Neural progenitor cell (in vitro differentiated cells): ENCODE measurements around the gene ZNF552. TPM values are rescaled to one million over a fixed set of nuclear protein-coding genes. Genes with fewer than 3 reads are reported as not detected.
"Not testable (repeated sequence)": the region's sequence is repeated elsewhere in the genome, so short reads cannot be mapped to it uniquely, and the experiment has no call there.

Experiments
- DNase-seq: peaks from one replicate; pipeline ENCODE4 v3.0.0-alpha.2; 2016; ENCODE audit warnings: low spot score
- H2AFZ ChIP-seq: fragments of 200-600 bp; sonication (generic); replicated peaks from 2 replicates; pipeline ENCODE4 v1.6.1; 2016; ENCODE audit warnings: antibody characterized with exemption
- H3F3A ChIP-seq: fragments of 200-600 bp; sonication (generic); 2 replicates; pipeline ENCODE4 v1.6.1; 2016; ENCODE audit warnings: antibody characterized with exemption, low read depth
- H3K27ac ChIP-seq: fragments of 200-600 bp; sonication (generic); 2 replicates; pipeline ENCODE4 v1.5.1; 2016; ENCODE audit warnings: mild to moderate bottlenecking
- H3K27me3 ChIP-seq: fragments of 200-600 bp; sonication (generic); 2 replicates; pipeline ENCODE4 v1.6.1; 2016; ENCODE audit warnings: mild to moderate bottlenecking, moderate library complexity
- H3K36me3 ChIP-seq: fragments of 200-600 bp; sonication (generic); 2 replicates; pipeline ENCODE4 v1.5.1; 2016
- H3K4me1 ChIP-seq: fragments of 200-600 bp; sonication (generic); 2 replicates; pipeline ENCODE4 v1.6.1; 2016; ENCODE audit warnings: mixed run types
- H3K4me2 ChIP-seq: fragments of 200-600 bp; sonication (generic); 2 replicates; pipeline ENCODE4 v1.6.1; 2016
- H3K4me3 ChIP-seq: fragments of 200-600 bp; sonication (generic); 2 replicates; pipeline ENCODE4 v1.5.1; 2016
- H3K79me2 ChIP-seq: fragments of 200-600 bp; sonication (generic); 2 replicates; pipeline ENCODE4 v1.6.1; 2016; ENCODE audit warnings: low read depth
- H3K9ac ChIP-seq: fragments of 200-600 bp; sonication (generic); 2 replicates; pipeline ENCODE4 v1.6.1; 2016
- H3K9me3 ChIP-seq: fragments of 200-600 bp; sonication (generic); 2 replicates; pipeline ENCODE4 v1.5.1; 2016; ENCODE audit warnings: low read depth
- H4K20me1 ChIP-seq: fragments of 200-600 bp; sonication (generic); 2 replicates; pipeline ENCODE4 v1.6.1; 2016; ENCODE audit warnings: low read depth
- H3K27ac Mint-ChIP-seq: 3 replicates; pipeline ENCODE4 v1.8.0; 2021; ENCODE audit warnings: mixed read lengths
- H3K27me3 Mint-ChIP-seq: 2 replicates; pipeline ENCODE4 v1.8.0; 2022; ENCODE audit warnings: low read depth, mild to moderate bottlenecking, inconsistent platforms, moderate library complexity, mixed read lengths; ENCODE audit not compliant: insufficient read depth
- H3K36me3 Mint-ChIP-seq: 3 replicates; pipeline ENCODE4 v1.8.0; 2021; ENCODE audit warnings: mixed read lengths
- H3K4me1 Mint-ChIP-seq: 3 replicates; pipeline ENCODE4 v1.8.0; 2021; ENCODE audit warnings: mixed read lengths
- H3K4me3 Mint-ChIP-seq: 3 replicates; pipeline ENCODE4 v1.8.0; 2021; ENCODE audit warnings: mild to moderate bottlenecking, moderate library complexity, mixed read lengths
- H3K9me3 Mint-ChIP-seq: 3 replicates; pipeline ENCODE4 v1.8.0; 2020; ENCODE audit warnings: mixed read lengths
- EZH2 ChIP-seq: fragments of 200-600 bp; sonication (generic); IDR thresholded peaks from 2 replicates; pipeline ENCODE4 v1.6.1; 2017; ENCODE audit warnings: antibody characterized with exemption, mild to moderate bottlenecking, moderate library complexity
- EZH2phosphoT487 ChIP-seq: fragments of 200-600 bp; sonication (generic); IDR thresholded peaks from 2 replicates; pipeline ENCODE4 v1.6.1; 2017; ENCODE audit warnings: antibody characterized with exemption
- total RNA-seq: library from RNA; depleted of rRNA; stranded (reverse); fragments of >200 nt; gene quantifications from 2 replicates; pipeline ENCODE4 v1.2.3, GENCODE V29; 2015; ENCODE audit warnings: low replicate concordance
- TF ChIP-seq, protein P1 (sequence below): fragments of 200-600 bp; sonication (generic); IDR thresholded peaks from 2 replicates; pipeline ENCODE4 v1.5.1; 2017; ENCODE audit warnings: antibody characterized with exemption, mild to moderate bottlenecking

The ZNF552 gene
- 5.5 and 11.3 TPM in 2 replicates for total RNA-seq

DNA sequence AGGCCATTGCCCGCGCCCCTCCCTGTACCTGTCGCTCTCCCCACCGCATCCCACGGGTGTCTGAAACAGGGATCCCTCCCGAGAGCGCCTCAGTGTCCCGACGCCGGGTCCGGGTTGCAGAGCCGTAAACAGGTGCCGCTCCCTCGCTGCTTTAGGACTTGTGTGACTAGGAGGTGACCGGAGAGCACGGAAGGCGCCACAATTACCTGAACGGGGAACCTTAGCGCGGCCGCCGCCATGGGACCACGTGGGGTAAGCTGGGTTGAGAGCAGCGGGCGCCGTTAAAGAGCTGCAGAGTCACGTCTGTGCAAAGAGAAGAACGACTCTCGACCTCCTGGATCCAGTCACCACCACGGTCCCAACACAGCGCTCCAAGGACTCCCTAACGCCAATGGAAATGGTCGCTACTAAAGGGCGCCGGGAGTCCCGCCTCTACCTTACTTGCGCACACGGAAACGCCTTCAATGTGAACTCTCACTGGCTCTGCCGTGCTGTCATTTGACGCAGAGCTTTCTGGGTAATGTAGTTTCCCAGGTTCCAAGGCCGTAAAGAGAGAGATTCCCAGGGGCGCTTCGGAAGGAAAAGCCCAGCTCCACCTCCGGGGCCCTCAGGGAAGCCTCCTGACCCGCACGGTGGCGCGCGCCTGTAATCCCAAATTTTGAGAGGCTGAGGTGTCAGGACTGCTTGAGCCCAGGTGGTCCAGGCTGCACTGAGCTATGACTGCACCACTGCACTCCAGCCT lies at the start of gene ZNF552:
Gene ZNF552, minus strand, starts transcription at position 409 of the 742 bp plus-strand sequence. Its CDS starts 170 bp downstream, at position 239.
- H3K4me1 Mint-ChIP-seq: peaks cover 24% of the 10 kb centered on the region
- no peaks in the 10 kb centered on the region for H3K27me3 Mint-ChIP-seq
- H4K20me1 ChIP-seq: peaks cover 14% of the 10 kb centered on the region

DNA sequence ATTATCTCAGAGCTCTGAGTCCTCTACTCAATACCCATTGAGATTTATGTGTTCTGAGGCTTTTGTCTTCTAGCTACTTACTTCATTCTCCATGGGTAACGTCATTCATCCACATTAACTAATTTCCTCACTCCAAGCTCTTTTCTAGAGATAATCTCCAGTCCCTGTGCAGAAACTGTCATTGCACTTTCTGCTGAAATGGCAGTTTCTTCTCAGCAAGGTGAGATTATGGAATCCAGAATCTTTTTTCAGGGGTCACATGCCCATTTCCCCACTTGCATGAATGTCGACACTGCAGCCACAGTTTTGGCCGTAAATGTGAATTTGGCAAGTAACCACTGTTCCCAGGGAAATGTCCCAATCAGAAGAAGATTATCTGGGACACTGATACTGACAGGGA lies 47.6 kb upstream of the ZNF552 start:
- not testable (repeated sequence) for H3K4me1 ChIP-seq, H4K20me1 ChIP-seq, H3K27ac Mint-ChIP-seq, H3K27ac ChIP-seq, H3K27me3 Mint-ChIP-seq, H2AFZ ChIP-seq, H3K9ac ChIP-seq, H3K9me3 ChIP-seq, H3K4me3 Mint-ChIP-seq, H3K4me1 Mint-ChIP-seq, DNase-seq, H3K27me3 ChIP-seq, H3K4me2 ChIP-seq, H3K4me3 ChIP-seq
- Histone ChIP-seq H3K36me3 (peaks cover 10% of the 10 kb centered on the region), H3F3A (peaks cover 39% of the 10 kb centered on the region), H3K79me2 (peaks cover 62% of the 10 kb centered on the region)
- Mint-ChIP-seq H3K9me3 (peaks cover 74% of the 10 kb centered on the region), H3K36me3 (peaks cover 85% of the 10 kb centered on the region)

More for the DNA sequence above, at the start of gene ZNF552:
- H3K9ac ChIP-seq: peak within 1 kb of the TSS; percentile 77
- H3K4me1 ChIP-seq: no peaks in the 10 kb centered on the region
- peaks cover 11% of the 10 kb centered on the region for H3F3A ChIP-seq
- no peaks in the 10 kb centered on the region for H3K27me3 ChIP-seq
- no peaks in the 10 kb centered on the region for H3K9me3 ChIP-seq
- H3K4me3 Mint-ChIP-seq: peak within 1 kb of the TSS; percentile 95
- H3K36me3 Mint-ChIP-seq: peaks cover 18% of the 10 kb centered on the region
- peaks cover 28% of the 10 kb centered on the region for H3K79me2 ChIP-seq
- DNase-seq: peak; percentile 96
- H3K9me3 Mint-ChIP-seq: no peaks in the 10 kb centered on the region
- peak within 1 kb of the TSS; percentile 78 for H3K4me3 ChIP-seq
- no peak within 1 kb of the TSS for H3K27ac ChIP-seq
- no peaks in the 10 kb centered on the region for H3K36me3 ChIP-seq
- peak within 1 kb of the TSS; percentile 92 for H3K4me2 ChIP-seq
- TF ChIP-seq, protein P1, sequence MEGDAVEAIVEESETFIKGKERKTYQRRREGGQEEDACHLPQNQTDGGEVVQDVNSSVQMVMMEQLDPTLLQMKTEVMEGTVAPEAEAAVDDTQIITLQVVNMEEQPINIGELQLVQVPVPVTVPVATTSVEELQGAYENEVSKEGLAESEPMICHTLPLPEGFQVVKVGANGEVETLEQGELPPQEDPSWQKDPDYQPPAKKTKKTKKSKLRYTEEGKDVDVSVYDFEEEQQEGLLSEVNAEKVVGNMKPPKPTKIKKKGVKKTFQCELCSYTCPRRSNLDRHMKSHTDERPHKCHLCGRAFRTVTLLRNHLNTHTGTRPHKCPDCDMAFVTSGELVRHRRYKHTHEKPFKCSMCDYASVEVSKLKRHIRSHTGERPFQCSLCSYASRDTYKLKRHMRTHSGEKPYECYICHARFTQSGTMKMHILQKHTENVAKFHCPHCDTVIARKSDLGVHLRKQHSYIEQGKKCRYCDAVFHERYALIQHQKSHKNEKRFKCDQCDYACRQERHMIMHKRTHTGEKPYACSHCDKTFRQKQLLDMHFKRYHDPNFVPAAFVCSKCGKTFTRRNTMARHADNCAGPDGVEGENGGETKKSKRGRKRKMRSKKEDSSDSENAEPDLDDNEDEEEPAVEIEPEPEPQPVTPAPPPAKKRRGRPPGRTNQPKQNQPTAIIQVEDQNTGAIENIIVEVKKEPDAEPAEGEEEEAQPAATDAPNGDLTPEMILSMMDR: no peak
- TF ChIP-seq EZH2 (no peak), EZH2phosphoT487 (no peak)
- H3K27ac Mint-ChIP-seq: peak within 1 kb of the TSS; percentile 78
- H2AFZ ChIP-seq: peak within 1 kb of the TSS; percentile 46

DNA sequence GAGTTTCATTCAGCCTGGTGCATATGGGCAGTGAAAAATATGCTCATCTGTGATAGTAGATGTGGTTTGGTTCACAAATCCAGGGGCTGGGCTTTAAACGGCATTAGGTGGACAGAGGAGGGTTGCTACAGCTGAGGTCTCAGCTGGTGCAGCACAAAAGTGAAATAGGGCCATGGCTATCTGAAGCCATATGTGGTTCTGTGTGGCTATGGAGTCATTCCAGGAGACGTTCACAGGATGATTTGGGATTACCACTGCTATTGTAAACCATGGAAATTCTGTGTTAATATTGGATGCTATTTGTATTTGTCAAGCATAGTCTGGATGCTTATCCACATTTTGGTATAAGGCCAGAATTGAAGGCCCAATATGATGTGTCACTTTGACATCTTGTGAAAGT lies 39.4 kb upstream of the ZNF552 start:
- Mint-ChIP-seq H3K4me1 (peaks cover 17% of the 10 kb centered on the region), H3K4me3 (peak overlapping the region; percentile 27), H3K36me3 (peaks cover 64% of the 10 kb centered on the region), H3K9me3 (peaks cover 58% of the 10 kb centered on the region), H3K27me3 (peaks cover 13% of the 10 kb centered on the region)
- not testable (repeated sequence) for DNase-seq, H3K36me3 ChIP-seq, H3K4me3 ChIP-seq, H3K9me3 ChIP-seq, H2AFZ ChIP-seq, H3K27me3 ChIP-seq, H3K27ac ChIP-seq, H3K4me2 ChIP-seq, H3K27ac Mint-ChIP-seq, H3K4me1 ChIP-seq, H3K9ac ChIP-seq
- Histone ChIP-seq H3F3A (peaks cover 34% of the 10 kb centered on the region), H3K79me2 (peaks cover 55% of the 10 kb centered on the region), H4K20me1 (peaks cover 32% of the 10 kb centered on the region)

DNA sequence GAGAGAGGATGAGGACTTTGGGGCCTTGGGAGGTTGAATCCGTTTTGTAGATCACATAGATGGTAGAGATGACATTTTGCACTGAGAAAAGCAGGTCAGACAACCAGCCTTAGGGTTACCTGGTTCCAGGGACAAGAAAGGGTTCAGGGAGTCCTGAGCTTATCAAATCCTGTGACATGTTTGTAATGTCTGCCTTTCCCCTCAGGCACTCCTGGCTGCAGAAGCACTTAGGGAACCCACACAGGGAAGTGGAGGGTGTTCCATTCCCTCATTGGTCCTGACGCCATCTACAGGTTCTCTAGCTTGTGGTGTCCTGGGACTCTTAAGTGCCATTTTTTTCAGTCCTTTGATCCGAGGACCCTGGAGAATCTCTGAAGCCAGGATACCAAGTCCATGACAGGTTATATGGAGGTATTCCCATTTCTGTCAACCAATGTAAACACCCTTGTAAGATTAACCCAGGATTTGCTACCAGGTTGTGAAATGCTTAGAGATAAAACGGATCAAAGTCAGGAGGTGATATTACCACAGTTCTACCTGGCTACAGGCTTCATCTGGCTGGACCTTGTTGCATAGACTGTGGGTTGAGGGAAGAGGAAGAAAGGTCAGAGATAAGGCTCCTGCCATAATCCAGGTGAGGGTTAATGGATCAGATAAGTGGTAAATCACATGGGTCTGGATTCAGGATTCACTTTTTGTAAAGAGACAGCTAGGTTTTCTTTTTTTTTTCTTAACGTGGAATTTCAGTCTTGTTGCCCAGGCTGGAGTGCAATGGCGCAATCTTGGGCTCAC lies 37.3 kb upstream of the ZNF552 start:
- Mint-ChIP-seq H3K27me3 (peaks cover 13% of the 10 kb centered on the region), H3K4me1 (peaks cover 17% of the 10 kb centered on the region), H3K36me3 (peaks cover 55% of the 10 kb centered on the region), H3K4me3 (peak overlapping the region; percentile 96), H3K9me3 (peaks cover 48% of the 10 kb centered on the region), H3K27ac (peak overlapping the region; percentile 99)
- not testable (repeated sequence) for H3K36me3 ChIP-seq, H3K4me3 ChIP-seq, H3K27ac ChIP-seq, DNase-seq, H3K9ac ChIP-seq, H3K9me3 ChIP-seq, H3K4me1 ChIP-seq, H3K27me3 ChIP-seq, H3K4me2 ChIP-seq, H2AFZ ChIP-seq
- Histone ChIP-seq H3F3A (peaks cover 49% of the 10 kb centered on the region), H3K79me2 (peaks cover 57% of the 10 kb centered on the region), H4K20me1 (peaks cover 35% of the 10 kb centered on the region)
